Sigmoid colon (tissue), 7 donors: ENCODE results near the gene SSTR5. TPM values are rescaled to one million over a fixed set of nuclear protein-coding genes. Genes with fewer than 3 reads are reported as not detected.

Source experiments
- DNase-seq: peaks from one replicate; pipeline ENCODE4 v3.0.0-alpha.2; 2019
- H3K27ac ChIP-seq, 4 donors: fragments of 200-600 bp; sonication (generic); one replicate each; pipeline ENCODE4 v1.5.1; 2016 to 2019; ENCODE audit warnings: mild to moderate bottlenecking in 1 of 4
- H3K27me3 ChIP-seq, 3 donors: fragments of 200-600 bp; sonication (generic); one replicate each; pipeline ENCODE4 v1.5.1; 2019; ENCODE audit warnings: mild to moderate bottlenecking in 1 of 3
- H3K36me3 ChIP-seq, 4 donors: fragments of 200-600 bp; sonication (generic); one replicate each; pipeline ENCODE4 v1.5.1; 2016 to 2019
- H3K4me1 ChIP-seq, 4 donors: fragments of 200-600 bp; sonication (generic); one replicate each; pipeline ENCODE4 v1.5.1; 2017 to 2019
- H3K4me3 ChIP-seq, 4 donors: fragments of 200-600 bp; sonication (generic); one replicate each; pipeline ENCODE4 v1.5.1; 2017 to 2019; ENCODE audit warnings: mild to moderate bottlenecking in 2 of 4, moderate library complexity in 1 of 4
- H3K9me3 ChIP-seq, 4 donors: fragments of 200-600 bp in 3 of 4; sonication (generic) in 3 of 4; one replicate each; pipeline versions ENCODE4 v1.5.1 to v1.6.1; 2013 to 2019
- EP300 ChIP-seq, 4 donors: sonication (generic); formaldehyde crosslinking; IDR thresholded peaks; one replicate each; pipeline ENCODE4 v1.6.1; 2017; ENCODE audit warnings: antibody characterized with exemption in 4 of 4
- POLR2A ChIP-seq, 2 donors: fragments of 450-650 bp; IDR thresholded peaks; one replicate each; pipeline ENCODE4 v1.6.1; 2016; ENCODE audit warnings: antibody characterized with exemption in 2 of 2, mild to moderate bottlenecking in 2 of 2, moderate library complexity in 2 of 2
- POLR2AphosphoS5 ChIP-seq, 4 donors: sonication (generic); formaldehyde crosslinking; IDR thresholded peaks; one replicate each; pipeline ENCODE4 v1.6.1; 2017; ENCODE audit warnings: antibody characterized with exemption in 4 of 4
- WGBS, 2 donors: extraction: QIAGEN DNeasy Blood & Tissue Kit; methylation state at CpG; one replicate each; pipeline ENCODE4 v1.1.7; 2013; 5-methylcytosine and 5-hydroxymethylcytosine counted together
- intact Hi-C: fragments of 100-400 bp; cut with DNase I; formaldehyde crosslinking; loops from one replicate; pipeline ENCODE4 v1.15.1; 2023
- polyA plus RNA-seq, 3 donors: library from polyadenylated mRNA; stranded (reverse); fragments of 200-250 nt; gene quantifications; one replicate each; pipeline ENCODE4 v1.2.3, GENCODE V29; 2013
- total RNA-seq, 4 donors: library from RNA; depleted of rRNA; stranded (reverse); fragments of >200 nt; gene quantifications; one replicate each; pipeline ENCODE4 v1.1.0, GENCODE V29; 2016
- TF ChIP-seq, protein P1 (sequence below), 4 experiments: fragments of 450-650 bp in 3 of 4; fragments of 200-600 bp in 1 of 4; IDR thresholded peaks; one replicate each; pipeline ENCODE4 v1.5.1; 2016 to 2019; ENCODE audit warnings: antibody characterized with exemption in 4 of 4, mild to moderate bottlenecking in 3 of 4, moderate library complexity in 2 of 4
- donor health status: healthy with polysubstance abuse.
- donor health status: Bipolar disorder and iron deficiency.
- donor health status: healthy.

Gene SSTR5
- total and polyA plus RNA-seq, 7 donors = 0.04 TPM; not detected in 6

DNA sequence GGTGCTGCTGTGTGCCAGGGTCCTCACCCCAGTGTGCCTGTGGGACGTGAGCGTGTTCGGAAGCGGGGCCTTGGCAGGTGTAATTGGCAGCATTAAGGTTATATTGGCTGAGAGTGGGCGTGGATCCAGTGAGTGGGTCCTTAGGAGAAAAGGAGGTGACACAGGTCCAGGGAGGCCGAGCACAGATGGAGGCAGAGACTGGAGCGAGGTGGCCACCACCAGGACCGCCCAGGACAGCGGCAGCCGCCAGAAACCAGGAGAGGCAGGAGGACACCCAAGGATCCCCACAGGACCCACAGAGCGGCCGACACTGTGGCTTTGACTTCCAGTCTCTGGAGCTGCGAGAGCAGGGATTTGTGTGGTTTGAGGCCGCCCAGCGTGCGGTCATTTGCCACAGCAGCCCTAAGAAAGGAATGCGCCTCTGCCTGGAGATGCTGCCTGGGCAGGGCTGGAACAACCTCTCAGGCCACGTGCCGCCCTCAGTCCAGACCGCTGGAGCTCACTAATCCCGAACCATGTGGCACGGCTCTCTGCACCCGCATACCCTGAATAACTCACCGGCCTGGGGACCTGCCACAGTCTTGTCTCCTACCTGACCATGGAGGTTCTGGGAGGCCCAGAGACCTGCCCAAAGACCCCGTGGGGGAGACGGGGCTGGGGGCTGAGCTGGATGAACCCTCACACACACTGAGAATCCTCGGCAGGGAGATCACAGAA, 45.6 kb upstream of the SSTR5 start:
- Histone ChIP-seq H3K27ac (no peak overlapping the region), H3K27me3 (peaks cover 4 to 69% (median 28%) of the 10 kb centered on the region in 3 donors)

DNA sequence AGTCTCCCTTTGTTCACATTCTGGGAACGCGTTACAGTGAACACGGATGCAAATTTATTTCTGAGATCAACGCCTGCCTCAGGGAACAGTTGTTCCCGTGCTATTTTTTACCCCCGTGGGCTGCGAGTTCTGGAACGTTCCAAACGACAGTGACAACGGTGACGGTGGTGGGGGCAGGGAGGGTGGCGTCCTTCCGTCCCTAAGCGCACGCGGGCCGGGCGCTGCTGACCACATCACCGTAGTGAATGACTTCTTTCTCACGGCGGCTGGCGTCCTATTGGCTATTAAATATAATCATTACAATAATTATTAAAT, 45.1 kb upstream of the SSTR5 start:
- no peak for DNase-seq
- Histone ChIP-seq H3K4me3 (no peak overlapping the region), H3K4me1 (no peaks in the 10 kb centered on the region), H3K36me3 (no peaks in the 10 kb centered on the region), H3K27ac (no peak overlapping the region), H3K9me3 (no peaks in the 10 kb centered on the region), H3K27me3 (peaks cover 2 to 67% (median 22%) of the 10 kb centered on the region in 3 donors)
- TF ChIP-seq EP300 (IDR thresholded peaks at IDR 0.05) (no peak), POLR2AphosphoS5 (IDR thresholded peaks at IDR 0.05) (no peak)
- TF ChIP-seq, protein P1, sequence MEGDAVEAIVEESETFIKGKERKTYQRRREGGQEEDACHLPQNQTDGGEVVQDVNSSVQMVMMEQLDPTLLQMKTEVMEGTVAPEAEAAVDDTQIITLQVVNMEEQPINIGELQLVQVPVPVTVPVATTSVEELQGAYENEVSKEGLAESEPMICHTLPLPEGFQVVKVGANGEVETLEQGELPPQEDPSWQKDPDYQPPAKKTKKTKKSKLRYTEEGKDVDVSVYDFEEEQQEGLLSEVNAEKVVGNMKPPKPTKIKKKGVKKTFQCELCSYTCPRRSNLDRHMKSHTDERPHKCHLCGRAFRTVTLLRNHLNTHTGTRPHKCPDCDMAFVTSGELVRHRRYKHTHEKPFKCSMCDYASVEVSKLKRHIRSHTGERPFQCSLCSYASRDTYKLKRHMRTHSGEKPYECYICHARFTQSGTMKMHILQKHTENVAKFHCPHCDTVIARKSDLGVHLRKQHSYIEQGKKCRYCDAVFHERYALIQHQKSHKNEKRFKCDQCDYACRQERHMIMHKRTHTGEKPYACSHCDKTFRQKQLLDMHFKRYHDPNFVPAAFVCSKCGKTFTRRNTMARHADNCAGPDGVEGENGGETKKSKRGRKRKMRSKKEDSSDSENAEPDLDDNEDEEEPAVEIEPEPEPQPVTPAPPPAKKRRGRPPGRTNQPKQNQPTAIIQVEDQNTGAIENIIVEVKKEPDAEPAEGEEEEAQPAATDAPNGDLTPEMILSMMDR (IDR thresholded peaks at IDR 0.05) = no peak
- WGBS, 2 donors = 85 to 88% methylated on average over 22 of the region's 22 CpGs
- intact Hi-C loops = no loop called here

More for the DNA sequence above, 45.6 kb upstream of the SSTR5 start:
- WGBS, 2 donors = 76 to 88% methylated on average over 27 of the region's 27 CpGs
- Histone ChIP-seq H3K4me3 (no peak overlapping the region), H3K4me1 (no peaks in the 10 kb centered on the region), H3K36me3 (no peaks in the 10 kb centered on the region), H3K9me3 (no peaks in the 10 kb centered on the region)
- DNase-seq = no peak
- TF ChIP-seq POLR2AphosphoS5 (IDR thresholded peaks at IDR 0.05) = no peak
- TF ChIP-seq, protein P1 (IDR thresholded peaks at IDR 0.05) = no peak
- no peak for TF ChIP-seq POLR2A (IDR thresholded peaks at IDR 0.05)
- no peak for TF ChIP-seq EP300 (IDR thresholded peaks at IDR 0.05)
- intact Hi-C loops = no loop called here

DNA sequence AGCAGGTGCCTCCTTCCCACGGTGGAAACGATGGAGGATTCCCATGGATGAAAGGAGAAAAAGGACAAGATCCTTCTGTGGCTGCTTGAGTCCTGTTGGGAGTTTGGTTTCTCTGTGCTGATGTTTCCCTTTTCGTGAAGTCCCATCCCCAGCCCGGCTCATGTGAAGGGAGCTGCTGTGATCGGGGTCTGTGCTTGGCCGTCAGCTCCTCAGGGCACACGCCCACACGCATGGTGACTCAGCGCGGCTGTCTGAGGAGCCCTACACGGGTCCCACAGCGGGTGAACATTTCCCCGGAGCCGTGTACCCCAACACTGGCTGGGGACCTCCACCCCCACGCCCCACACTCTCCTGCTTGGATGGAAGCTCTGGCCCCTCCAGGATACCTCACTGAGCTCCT, 44.5 kb upstream of the SSTR5 start:
- peaks cover 0 to 61% (median 17%) of the 10 kb centered on the region in 3 donors for H3K27me3 ChIP-seq
- H3K9me3 ChIP-seq = no peaks in the 10 kb centered on the region
- no peak for TF ChIP-seq POLR2A (IDR thresholded peaks at IDR 0.05)
- no peak for TF ChIP-seq POLR2AphosphoS5 (IDR thresholded peaks at IDR 0.05)
- TF ChIP-seq, protein P1 (IDR thresholded peaks at IDR 0.05) = no peak
- TF ChIP-seq EP300 (IDR thresholded peaks at IDR 0.05) = no peak
- no peaks in the 10 kb centered on the region for H3K36me3 ChIP-seq
- no peak for DNase-seq
- H3K27ac ChIP-seq = no peak overlapping the region
- no peak overlapping the region for H3K4me3 ChIP-seq
- no peaks in the 10 kb centered on the region for H3K4me1 ChIP-seq
- intact Hi-C loops = no loop called here
- 68 to 70% methylated on average over 15 of the region's 15 CpGs for WGBS, 2 donors

DNA sequence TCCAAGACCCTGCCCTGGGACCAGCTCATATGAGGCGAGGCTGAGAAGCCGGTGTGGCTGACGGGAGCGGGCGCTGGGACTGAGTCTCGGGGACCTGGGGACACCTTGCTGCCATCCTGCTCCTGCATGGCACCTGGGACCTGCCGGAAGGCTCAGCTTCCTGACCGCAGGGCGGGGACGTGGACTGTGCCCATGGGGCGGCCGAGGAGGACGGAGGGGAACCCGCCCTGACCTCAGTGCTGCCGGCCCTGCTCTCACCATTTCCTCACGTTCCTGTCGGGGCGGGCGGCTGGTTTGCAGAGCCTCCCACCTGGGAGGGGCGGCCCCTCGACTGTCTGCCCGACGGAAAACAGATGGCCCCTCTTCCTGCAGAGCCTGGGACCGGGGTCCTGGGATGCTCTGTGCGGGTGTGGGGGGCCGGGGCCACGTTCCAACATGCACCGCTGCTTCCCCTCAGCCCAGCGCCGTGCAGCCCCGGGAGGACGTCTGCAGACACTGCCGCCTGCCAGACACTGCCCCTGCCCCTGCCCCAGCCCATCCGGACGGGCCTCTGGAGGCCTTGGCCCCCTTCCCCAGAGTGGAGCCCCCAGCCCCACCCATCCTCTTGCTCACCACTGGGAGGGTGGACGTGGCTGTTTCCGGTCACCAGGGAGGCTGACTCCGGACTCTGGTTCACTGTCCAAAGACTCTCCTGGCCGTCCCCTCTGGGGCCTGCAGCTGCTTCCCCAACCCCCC, 43.9 kb upstream of the SSTR5 start:
- 26 to 27% methylated on average over 39 of the region's 39 CpGs for WGBS, 2 donors
- DNase-seq = no peak
- no peaks in the 10 kb centered on the region for H3K4me1 ChIP-seq
- H3K27me3 ChIP-seq = peaks cover 0 to 55% (median 17%) of the 10 kb centered on the region in 3 donors
- no peaks in the 10 kb centered on the region for H3K9me3 ChIP-seq
- intact Hi-C loops = no loop called here
- H3K27ac ChIP-seq = no peak overlapping the region
- no peaks in the 10 kb centered on the region for H3K36me3 ChIP-seq
- TF ChIP-seq EP300 (IDR thresholded peaks at IDR 0.05) (no peak), POLR2AphosphoS5 (IDR thresholded peaks at IDR 0.05) (no peak), POLR2A (IDR thresholded peaks at IDR 0.05) (no peak)
- TF ChIP-seq, protein P1 (IDR thresholded peaks at IDR 0.05) = no peak
- no peak overlapping the region for H3K4me3 ChIP-seq
